Stimulated activated naive B cell treated with anti-CD40 and anti-IgM and Interleukin-4, amounts not matched to agents 10 μg/mL and 1 μg/mL and 100 μg/mL, for 72 hours (primary cell): ENCODE measurements around the gene PIK3R4.

ENCODE experiments used
- ATAC-seq, 2 donors: fragments of 150-1000 bp; cut with Tn5 transposase; replicated peaks; 2 replicates each; pipeline ENCODE4 v1.10.0; 2021; ENCODE audit warnings: moderate library complexity in 1 of 2
- DNase-seq: peaks from one replicate; pipeline ENCODE4 v3.0.0; 2021
- H3K27ac Mint-ChIP-seq: one replicate; pipeline ENCODE4 v1.8.0; 2022; ENCODE audit warnings: mild to moderate bottlenecking, mixed read lengths
- H3K27me3 Mint-ChIP-seq, 2 donors: one replicate each; pipeline ENCODE4 v1.8.0; 2022; ENCODE audit warnings: mixed read lengths in 2 of 2
- H3K36me3 Mint-ChIP-seq, 2 donors: one replicate each; pipeline ENCODE4 v1.8.0; 2022; ENCODE audit warnings: mixed read lengths in 2 of 2, mild to moderate bottlenecking in 1 of 2
- H3K4me1 Mint-ChIP-seq, 2 donors: one replicate each; pipeline ENCODE4 v1.8.0; 2022; ENCODE audit warnings: mixed read lengths in 2 of 2, mild to moderate bottlenecking in 1 of 2
- H3K4me3 Mint-ChIP-seq, 2 donors: one replicate each; pipeline ENCODE4 v1.8.0; 2022; ENCODE audit warnings: mild to moderate bottlenecking in 2 of 2, mixed read lengths in 2 of 2, moderate library complexity in 1 of 2
- H3K9me3 Mint-ChIP-seq, 2 donors: one replicate each; pipeline ENCODE4 v1.8.0; 2022; ENCODE audit warnings: mixed read lengths in 2 of 2, mild to moderate bottlenecking in 1 of 2

PIK3R4 gene

GRCh38 chr3:130746246-130747039 lies at the start of gene PIK3R4:
Gene PIK3R4 (minus strand): TSS chr3:130746829. CDS start chr3:130745218, 1,611 bp downstream.
- Mint-ChIP-seq H3K36me3 (peaks cover 14 to 34% of the 10 kb centered on the region in 2 donors), H3K4me3 (peak within 1 kb of the TSS; percentile 95 to 97), H3K9me3 (no peaks in the 10 kb centered on the region), H3K27ac (peak within 1 kb of the TSS; percentile 96), H3K4me1 (peaks cover 24 to 32% of the 10 kb centered on the region in 2 donors), H3K27me3 (no peaks in the 10 kb centered on the region)
- DNase-seq, result peak; percentile 92
- ATAC-seq, result peak; percentile 93 to 94

GRCh38 chr3:130795396-130795795 lies 48.8 kb upstream of the PIK3R4 start:
- no peaks in the 10 kb centered on the region for H3K36me3 Mint-ChIP-seq
- H3K27ac Mint-ChIP-seq, result no peak overlapping the region
- no peaks in the 10 kb centered on the region for H3K4me1 Mint-ChIP-seq
- peaks cover 15 to 19% of the 10 kb centered on the region in 2 donors for H3K27me3 Mint-ChIP-seq
- no peaks in the 10 kb centered on the region for H3K9me3 Mint-ChIP-seq
- ATAC-seq (no peak), DNase-seq (no peak)
- no peak overlapping the region for H3K4me3 Mint-ChIP-seq

- DNase-seq, result no peak
- no peaks in the 10 kb centered on the region for H3K36me3 Mint-ChIP-seq
- H3K27ac Mint-ChIP-seq, result no peak overlapping the region
- H3K4me1 Mint-ChIP-seq, result no peaks in the 10 kb centered on the region
- H3K27me3 Mint-ChIP-seq, result peaks cover 15 to 19% of the 10 kb centered on the region in 2 donors
- no peak overlapping the region for H3K4me3 Mint-ChIP-seq
- H3K9me3 Mint-ChIP-seq, result no peaks in the 10 kb centered on the region
- ATAC-seq, result no peak
Observed at GRCh38 chr3:130792246-130792645, 45.6 kb upstream of the PIK3R4 start.

GRCh38 chr3:130789782-130790322 lies 43.2 kb upstream of the PIK3R4 start:
- H3K9me3 Mint-ChIP-seq, result no peaks in the 10 kb centered on the region
- H3K4me3 Mint-ChIP-seq, result no peak overlapping the region
- no peak overlapping the region for H3K27ac Mint-ChIP-seq
- H3K4me1 Mint-ChIP-seq, result no peaks in the 10 kb centered on the region
- H3K27me3 Mint-ChIP-seq, result peaks cover 19 to 20% of the 10 kb centered on the region in 2 donors
- no peak for ATAC-seq
- no peaks in the 10 kb centered on the region for H3K36me3 Mint-ChIP-seq
- DNase-seq, result no peak

GRCh38 chr3:130787422-130788068 lies 40.9 kb upstream of the PIK3R4 start:
- Mint-ChIP-seq H3K27me3 (peaks cover 14 to 15% of the 10 kb centered on the region in 2 donors), H3K27ac (no peak overlapping the region), H3K36me3 (no peaks in the 10 kb centered on the region), H3K9me3 (no peaks in the 10 kb centered on the region), H3K4me3 (no peak overlapping the region), H3K4me1 (no peaks in the 10 kb centered on the region)
- DNase-seq (no peak), ATAC-seq (no peak)

DNA sequence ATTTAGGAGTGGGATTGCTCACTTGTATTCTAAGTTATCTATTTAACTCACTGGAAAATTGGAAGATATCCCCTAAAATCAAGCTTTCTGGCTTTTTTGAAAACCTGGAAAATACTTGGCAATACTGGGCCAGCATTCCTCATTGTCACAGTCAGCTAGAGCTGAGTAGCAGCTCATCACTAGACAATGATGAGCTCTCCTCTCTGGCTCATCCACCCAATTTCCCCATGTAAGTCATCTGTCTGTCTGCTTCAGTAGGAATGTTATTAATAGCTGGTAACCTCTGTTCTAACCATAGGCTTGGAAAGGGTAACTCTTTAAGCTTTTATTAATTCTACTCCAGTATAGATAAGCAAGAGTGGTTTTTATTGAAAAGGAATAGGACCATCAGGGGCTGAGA lies 39.7 kb upstream of the PIK3R4 start:
- Mint-ChIP-seq H3K4me3 (no peak overlapping the region), H3K4me1 (no peaks in the 10 kb centered on the region)
- no peak for ATAC-seq

DNA sequence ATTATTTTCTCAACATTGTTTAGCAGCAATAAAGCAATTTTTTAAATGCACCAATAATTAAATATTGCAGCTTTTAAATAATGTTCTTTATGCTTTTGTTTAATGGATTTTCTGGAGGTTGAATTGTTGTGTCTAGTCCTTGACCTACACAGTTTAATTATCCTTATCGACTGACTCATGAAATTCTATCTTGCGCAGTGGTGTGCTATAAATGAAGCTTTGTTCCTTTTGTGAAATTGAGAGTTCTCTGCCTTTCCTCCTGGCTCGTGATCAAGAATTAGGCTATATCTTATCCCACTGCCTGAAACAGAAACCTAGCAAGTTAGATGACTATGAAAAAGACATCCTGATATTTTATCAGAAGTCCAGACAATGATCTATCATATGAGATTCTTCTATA lies 37.0 kb upstream of the PIK3R4 start:
- peaks cover 0 to 4% of the 10 kb centered on the region in 2 donors for H3K27me3 Mint-ChIP-seq

More for the DNA sequence above, 39.7 kb upstream of the PIK3R4 start:
- Mint-ChIP-seq H3K9me3 (no peaks in the 10 kb centered on the region), H3K36me3 (no peaks in the 10 kb centered on the region), H3K27ac (no peak overlapping the region), H3K27me3 (peaks cover 10 to 13% of the 10 kb centered on the region in 2 donors)
- no peak for DNase-seq

GRCh38 chr3:130779486-130779885 lies 32.9 kb upstream of the PIK3R4 start:
- no peak overlapping the region for H3K4me3 Mint-ChIP-seq
- ATAC-seq (no peak), DNase-seq (no peak)
- H3K9me3 Mint-ChIP-seq, result no peaks in the 10 kb centered on the region
- H3K27ac Mint-ChIP-seq, result no peak overlapping the region
- no peaks in the 10 kb centered on the region for H3K4me1 Mint-ChIP-seq
- peaks cover 0 to 3% of the 10 kb centered on the region in 2 donors for H3K27me3 Mint-ChIP-seq
- H3K36me3 Mint-ChIP-seq, result no peaks in the 10 kb centered on the region

More for the DNA sequence above, 37.0 kb upstream of the PIK3R4 start:
- Mint-ChIP-seq H3K27ac (no peak overlapping the region), H3K4me3 (no peak overlapping the region), H3K36me3 (no peaks in the 10 kb centered on the region), H3K9me3 (no peaks in the 10 kb centered on the region), H3K4me1 (no peaks in the 10 kb centered on the region)
- no peak for ATAC-seq
- DNase-seq, result no peak

- Mint-ChIP-seq H3K4me1 (no peaks in the 10 kb centered on the region), H3K36me3 (no peaks in the 10 kb centered on the region), H3K9me3 (no peaks in the 10 kb centered on the region), H3K4me3 (no peak overlapping the region), H3K27me3 (peaks cover 0 to 3% of the 10 kb centered on the region in 2 donors), H3K27ac (no peak overlapping the region)
- ATAC-seq (peak in 1 of 2 donors; percentile 23), DNase-seq (no peak)
Observed at GRCh38 chr3:130779031-130779430, 32.4 kb upstream of the PIK3R4 start.

- H3K27ac Mint-ChIP-seq, result no peak overlapping the region
- no peaks in the 10 kb centered on the region for H3K4me1 Mint-ChIP-seq
- H3K27me3 Mint-ChIP-seq, result peaks cover 0 to 3% of the 10 kb centered on the region in 2 donors
- H3K9me3 Mint-ChIP-seq, result no peaks in the 10 kb centered on the region
- H3K36me3 Mint-ChIP-seq, result no peaks in the 10 kb centered on the region
- no peak for DNase-seq
- no peak for ATAC-seq
- no peak overlapping the region for H3K4me3 Mint-ChIP-seq
Observed at GRCh38 chr3:130773366-130773765, 26.7 kb upstream of the PIK3R4 start.

GRCh38 chr3:130772129-130772528 lies 25.5 kb upstream of the PIK3R4 start:
- Mint-ChIP-seq H3K36me3 (no peaks in the 10 kb centered on the region), H3K27ac (no peak overlapping the region), H3K4me1 (no peaks in the 10 kb centered on the region), H3K9me3 (no peaks in the 10 kb centered on the region), H3K4me3 (no peak overlapping the region), H3K27me3 (peaks cover 0 to 3% of the 10 kb centered on the region in 2 donors)
- ATAC-seq, result no peak
- no peak for DNase-seq

DNA sequence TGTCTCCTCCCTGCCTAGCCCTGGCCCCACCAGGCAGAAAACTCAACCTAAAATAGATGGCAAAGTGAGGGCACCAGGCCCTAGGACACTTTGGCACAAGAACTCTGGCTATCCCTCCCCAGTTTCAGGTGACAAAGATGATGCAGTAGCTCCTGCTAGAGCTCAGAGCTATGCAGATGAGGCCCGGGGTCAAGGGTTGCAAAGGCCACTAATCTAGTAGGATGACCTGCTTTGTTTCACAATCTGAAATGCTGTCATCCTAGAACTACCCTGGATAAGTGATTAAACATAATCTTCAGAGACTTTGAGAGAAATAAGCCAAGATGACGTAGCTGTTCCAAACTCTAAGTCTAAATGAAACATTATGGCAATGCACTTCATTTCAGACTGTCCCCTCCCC lies 24.0 kb upstream of the PIK3R4 start:
- peaks cover 3 to 13% of the 10 kb centered on the region in 2 donors for H3K27me3 Mint-ChIP-seq
- DNase-seq (no peak), ATAC-seq (no peak)
- H3K4me3 Mint-ChIP-seq, result no peak overlapping the region
- H3K27ac Mint-ChIP-seq, result no peak overlapping the region
- H3K9me3 Mint-ChIP-seq, result no peaks in the 10 kb centered on the region
- no peaks in the 10 kb centered on the region for H3K4me1 Mint-ChIP-seq
- H3K36me3 Mint-ChIP-seq, result no peaks in the 10 kb centered on the region

DNA sequence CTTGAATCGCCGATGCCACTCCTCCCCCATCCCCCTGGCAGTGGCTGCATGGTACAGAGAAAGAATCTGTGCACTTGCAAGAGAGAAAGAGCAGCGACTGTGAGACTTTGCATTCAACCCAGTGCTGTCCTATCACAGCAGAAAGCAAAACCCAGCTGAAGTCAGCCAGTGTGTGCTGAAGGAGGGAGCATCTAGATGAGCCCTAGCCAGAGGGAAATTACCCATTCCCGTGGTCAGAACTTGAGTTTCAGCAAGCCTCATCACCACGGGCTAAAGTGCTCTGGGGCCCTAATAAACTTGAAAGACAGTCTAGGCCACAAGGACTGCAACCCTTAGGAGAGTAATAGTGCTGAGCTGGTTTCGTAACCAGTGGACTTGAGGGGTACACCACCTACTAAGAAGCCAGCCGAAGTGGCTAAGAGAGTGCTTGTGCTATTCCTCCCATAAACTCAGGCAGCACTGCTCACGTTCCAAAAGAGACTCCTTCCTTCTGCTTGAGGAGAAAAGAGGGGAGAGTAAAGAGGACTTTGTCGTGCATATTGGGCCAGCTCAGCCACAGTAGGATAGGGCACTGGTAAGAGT lies 15.2 kb upstream of the PIK3R4 start:
- Mint-ChIP-seq H3K36me3 (no peaks in the 10 kb centered on the region), H3K4me3 (no peak overlapping the region), H3K4me1 (no peaks in the 10 kb centered on the region), H3K27me3 (peaks cover 29 to 47% of the 10 kb centered on the region in 2 donors), H3K27ac (no peak overlapping the region), H3K9me3 (no peaks in the 10 kb centered on the region)
- no peak for DNase-seq
- no peak for ATAC-seq

GRCh38 chr3:130760922-130761321 lies 14.3 kb upstream of the PIK3R4 start:
- H3K4me3 Mint-ChIP-seq, result no peak overlapping the region
- ATAC-seq (no peak), DNase-seq (no peak)
- no peaks in the 10 kb centered on the region for H3K4me1 Mint-ChIP-seq
- no peaks in the 10 kb centered on the region for H3K9me3 Mint-ChIP-seq
- H3K36me3 Mint-ChIP-seq, result no peaks in the 10 kb centered on the region
- no peak overlapping the region for H3K27ac Mint-ChIP-seq
- H3K27me3 Mint-ChIP-seq, result peaks cover 29 to 38% of the 10 kb centered on the region in 2 donors
